Sigmoid colon (tissue), 7 donors: Measurements from ENCODE around the gene ZBTB38. TPM values are rescaled to one million over a fixed set of nuclear protein-coding genes. Genes with fewer than 3 reads are reported as not detected.

Source experiments
- DNase-seq: peaks from one replicate; pipeline ENCODE4 v3.0.0-alpha.2; 2019
- H3K27ac ChIP-seq, 4 donors: fragments of 200-600 bp; sonication (generic); one replicate each; pipeline ENCODE4 v1.5.1; 2016 to 2019; ENCODE audit warnings: mild to moderate bottlenecking in 1 of 4
- H3K27me3 ChIP-seq, 3 donors: fragments of 200-600 bp; sonication (generic); one replicate each; pipeline ENCODE4 v1.5.1; 2019; ENCODE audit warnings: mild to moderate bottlenecking in 1 of 3
- H3K36me3 ChIP-seq, 4 donors: fragments of 200-600 bp; sonication (generic); one replicate each; pipeline ENCODE4 v1.5.1; 2016 to 2019
- H3K4me1 ChIP-seq, 4 donors: fragments of 200-600 bp; sonication (generic); one replicate each; pipeline ENCODE4 v1.5.1; 2017 to 2019
- H3K4me3 ChIP-seq, 4 donors: fragments of 200-600 bp; sonication (generic); one replicate each; pipeline ENCODE4 v1.5.1; 2017 to 2019; ENCODE audit warnings: mild to moderate bottlenecking in 2 of 4, moderate library complexity in 1 of 4
- H3K9me3 ChIP-seq, 4 donors: fragments of 200-600 bp in 3 of 4; sonication (generic) in 3 of 4; one replicate each; pipeline versions ENCODE4 v1.5.1 to v1.6.1; 2013 to 2019
- EP300 ChIP-seq, 4 donors: sonication (generic); formaldehyde crosslinking; IDR thresholded peaks; one replicate each; pipeline ENCODE4 v1.6.1; 2017; ENCODE audit warnings: antibody characterized with exemption in 4 of 4
- POLR2A ChIP-seq, 2 donors: fragments of 450-650 bp; IDR thresholded peaks; one replicate each; pipeline ENCODE4 v1.6.1; 2016; ENCODE audit warnings: antibody characterized with exemption in 2 of 2, mild to moderate bottlenecking in 2 of 2, moderate library complexity in 2 of 2
- POLR2AphosphoS5 ChIP-seq, 4 donors: sonication (generic); formaldehyde crosslinking; IDR thresholded peaks; one replicate each; pipeline ENCODE4 v1.6.1; 2017; ENCODE audit warnings: antibody characterized with exemption in 4 of 4
- whole genome bisulfite sequencing, 2 donors: extraction: QIAGEN DNeasy Blood & Tissue Kit; methylation state at CpG; one replicate each; pipeline ENCODE4 v1.1.7; 2013; 5-methylcytosine and 5-hydroxymethylcytosine counted together
- intact Hi-C: fragments of 100-400 bp; cut with DNase I; formaldehyde crosslinking; loops from one replicate; pipeline ENCODE4 v1.15.1; 2023
- polyA plus RNA-seq, 3 donors: library from polyadenylated mRNA; stranded (reverse); fragments of 200-250 nt; gene quantifications; one replicate each; pipeline ENCODE4 v1.2.3, GENCODE V29; 2013
- total RNA-seq, 4 donors: library from RNA; depleted of rRNA; stranded (reverse); fragments of >200 nt; gene quantifications; one replicate each; pipeline ENCODE4 v1.1.0, GENCODE V29; 2016
- TF ChIP-seq, protein P1 (sequence below), 4 experiments: fragments of 450-650 bp in 3 of 4; fragments of 200-600 bp in 1 of 4; IDR thresholded peaks; one replicate each; pipeline ENCODE4 v1.5.1; 2016 to 2019; ENCODE audit warnings: antibody characterized with exemption in 4 of 4, mild to moderate bottlenecking in 3 of 4, moderate library complexity in 2 of 4
- donor health status: healthy with polysubstance abuse.
- donor health status: Bipolar disorder and iron deficiency.
- donor health status: healthy.

ZBTB38 gene
- total and polyA plus RNA-seq, 7 donors, result 16.8 to 178 (median 150) TPM

DNA sequence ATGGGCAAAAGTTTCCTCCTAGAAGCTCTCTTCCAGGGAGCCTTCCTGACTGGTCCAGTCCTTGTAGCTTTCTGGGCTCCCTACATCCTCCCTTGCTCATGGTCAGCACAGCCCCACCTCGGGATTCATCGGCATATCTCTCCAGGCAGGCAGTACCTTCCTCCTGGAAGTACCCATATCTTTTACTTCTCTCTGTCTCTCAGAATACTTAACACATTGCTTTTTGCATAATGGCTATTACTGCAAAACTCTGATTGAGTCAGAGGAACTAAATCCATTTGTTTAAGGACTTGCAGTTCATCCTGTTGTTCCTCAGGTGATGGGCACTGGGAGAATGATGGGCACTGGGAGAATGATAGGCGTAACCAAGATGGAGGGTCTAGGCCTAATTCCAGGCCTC is 13.8 kb upstream of the ZBTB38 start:
- Histone ChIP-seq H3K4me3 (no peak overlapping the region), H3K27me3 (no peaks in the 10 kb centered on the region), H3K4me1 (no peaks in the 10 kb centered on the region), H3K9me3 (no peaks in the 10 kb centered on the region), H3K36me3 (no peaks in the 10 kb centered on the region), H3K27ac (no peak overlapping the region)
- TF ChIP-seq, protein P1, sequence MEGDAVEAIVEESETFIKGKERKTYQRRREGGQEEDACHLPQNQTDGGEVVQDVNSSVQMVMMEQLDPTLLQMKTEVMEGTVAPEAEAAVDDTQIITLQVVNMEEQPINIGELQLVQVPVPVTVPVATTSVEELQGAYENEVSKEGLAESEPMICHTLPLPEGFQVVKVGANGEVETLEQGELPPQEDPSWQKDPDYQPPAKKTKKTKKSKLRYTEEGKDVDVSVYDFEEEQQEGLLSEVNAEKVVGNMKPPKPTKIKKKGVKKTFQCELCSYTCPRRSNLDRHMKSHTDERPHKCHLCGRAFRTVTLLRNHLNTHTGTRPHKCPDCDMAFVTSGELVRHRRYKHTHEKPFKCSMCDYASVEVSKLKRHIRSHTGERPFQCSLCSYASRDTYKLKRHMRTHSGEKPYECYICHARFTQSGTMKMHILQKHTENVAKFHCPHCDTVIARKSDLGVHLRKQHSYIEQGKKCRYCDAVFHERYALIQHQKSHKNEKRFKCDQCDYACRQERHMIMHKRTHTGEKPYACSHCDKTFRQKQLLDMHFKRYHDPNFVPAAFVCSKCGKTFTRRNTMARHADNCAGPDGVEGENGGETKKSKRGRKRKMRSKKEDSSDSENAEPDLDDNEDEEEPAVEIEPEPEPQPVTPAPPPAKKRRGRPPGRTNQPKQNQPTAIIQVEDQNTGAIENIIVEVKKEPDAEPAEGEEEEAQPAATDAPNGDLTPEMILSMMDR (IDR thresholded peaks at IDR 0.05), result no peak
- TF ChIP-seq EP300 (IDR thresholded peaks at IDR 0.05) (no peak), POLR2A (IDR thresholded peaks at IDR 0.05) (no peak), POLR2AphosphoS5 (IDR thresholded peaks at IDR 0.05) (no peak)
- 97 to 98% methylated on average over 3 of the region's 3 CpGs for WGBS, 2 donors
- DNase-seq, result no peak
- intact Hi-C loops, result loop anchor here (5.0 kb wide), 1 partner anchor 203 kb away; no protein-coding TSS in a partner anchor

DNA sequence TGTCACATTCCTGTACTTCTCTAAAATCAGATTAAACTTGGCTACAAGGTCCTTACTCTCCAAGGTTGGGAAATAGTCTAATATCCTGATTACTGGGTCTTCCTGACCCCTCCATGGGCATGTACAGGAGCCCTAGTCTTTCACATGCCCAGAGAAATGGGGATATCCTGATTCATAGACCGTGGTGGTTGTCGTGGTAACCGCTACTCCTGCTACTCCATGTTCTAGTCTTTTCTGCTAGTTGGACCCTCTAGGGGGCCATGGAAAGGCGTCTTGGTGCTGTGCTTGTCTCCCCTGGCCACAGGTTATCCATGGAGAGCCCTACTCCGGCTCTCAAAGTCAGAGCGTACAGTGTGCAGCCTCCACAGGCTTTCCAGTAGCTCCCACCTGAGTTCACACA is 13.1 kb upstream of the ZBTB38 start:
- 89 to 93% methylated on average over 6 of the region's 6 CpGs for WGBS, 2 donors
- no peak for DNase-seq
- H3K27me3 ChIP-seq, result no peaks in the 10 kb centered on the region
- H3K36me3 ChIP-seq, result no peaks in the 10 kb centered on the region
- H3K4me1 ChIP-seq, result no peaks in the 10 kb centered on the region
- no peaks in the 10 kb centered on the region for H3K9me3 ChIP-seq
- TF ChIP-seq EP300 (IDR thresholded peaks at IDR 0.05), result no peak
- TF ChIP-seq POLR2AphosphoS5 (IDR thresholded peaks at IDR 0.05), result no peak
- no peak for TF ChIP-seq POLR2A (IDR thresholded peaks at IDR 0.05)
- TF ChIP-seq, protein P1 (IDR thresholded peaks at IDR 0.05), result no peak
- no peak overlapping the region for H3K4me3 ChIP-seq
- no peak overlapping the region for H3K27ac ChIP-seq
- intact Hi-C loops, result no loop called here

DNA sequence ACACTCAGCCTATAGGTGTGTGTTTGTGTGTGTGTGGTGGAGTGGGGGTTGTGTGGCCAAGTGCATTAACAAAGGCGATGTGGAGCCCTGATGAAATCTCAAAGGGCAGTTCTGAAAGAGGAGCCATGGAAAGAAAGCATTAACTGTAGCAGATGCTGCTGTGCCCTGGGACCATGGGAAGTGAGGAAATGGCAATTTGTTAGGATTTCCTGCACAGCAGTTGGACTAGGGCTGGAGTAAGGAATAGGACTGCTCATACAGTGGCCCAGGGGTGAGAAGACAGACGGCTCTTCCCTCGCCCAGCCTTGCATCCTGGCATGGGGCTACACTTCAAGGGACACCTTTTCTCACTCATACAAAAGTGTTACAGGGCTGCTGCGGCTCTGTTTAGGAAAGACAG is 12.3 kb upstream of the ZBTB38 start:
- Histone ChIP-seq H3K4me3 (no peak overlapping the region), H3K4me1 (peaks cover 0 to 2% (median under 1%) of the 10 kb centered on the region in 4 donors), H3K9me3 (no peaks in the 10 kb centered on the region), H3K36me3 (no peaks in the 10 kb centered on the region), H3K27me3 (no peaks in the 10 kb centered on the region), H3K27ac (no peak overlapping the region)
- TF ChIP-seq, protein P1 (IDR thresholded peaks at IDR 0.05), result no peak
- TF ChIP-seq POLR2A (IDR thresholded peaks at IDR 0.05) (no peak), POLR2AphosphoS5 (IDR thresholded peaks at IDR 0.05) (no peak), EP300 (IDR thresholded peaks at IDR 0.05) (no peak)
- WGBS, 2 donors, result 86 to 92% methylated on average over 4 of the region's 4 CpGs
- no peak for DNase-seq
- intact Hi-C loops, result no loop called here

DNA sequence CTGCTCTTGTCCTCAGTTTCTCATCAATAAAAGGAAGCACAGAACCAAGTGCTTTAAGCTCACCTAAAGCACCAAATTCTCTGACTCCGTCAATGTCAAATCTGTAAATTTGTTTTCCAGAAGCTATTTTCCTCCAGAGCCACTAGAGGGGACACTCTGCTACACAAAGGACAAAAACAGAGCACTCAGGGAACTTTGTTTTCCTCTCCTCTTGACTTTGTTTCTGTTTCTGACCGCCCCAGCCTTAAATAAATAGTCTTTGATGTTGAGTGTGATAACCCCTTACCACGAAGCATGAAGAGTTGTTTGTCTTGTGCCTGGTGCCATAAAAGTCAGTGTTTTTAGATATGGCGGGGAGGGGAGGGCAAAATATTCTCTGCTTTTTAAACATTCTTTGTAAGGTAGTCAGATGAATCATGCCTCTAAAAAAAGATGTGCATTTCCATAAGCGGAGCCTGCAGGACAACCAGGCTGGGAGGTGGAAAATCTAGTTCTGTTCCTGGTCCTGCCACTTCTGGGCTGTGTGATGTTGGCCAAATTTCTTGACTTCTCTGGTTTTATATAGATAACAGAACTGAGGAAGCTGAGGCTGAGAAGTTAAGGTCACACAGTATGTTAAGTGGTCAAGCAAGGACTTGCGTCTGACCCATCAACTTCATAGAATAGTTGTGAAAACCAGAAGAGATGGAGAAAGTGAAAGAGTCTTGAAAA is 7.3 kb upstream of the ZBTB38 start:
- H3K36me3 ChIP-seq, result no peaks in the 10 kb centered on the region
- peak overlapping the region in 2 of 4 donors; percentile 6 to 28 for H3K4me3 ChIP-seq
- no peak for TF ChIP-seq EP300 (IDR thresholded peaks at IDR 0.05)
- TF ChIP-seq, protein P1 (IDR thresholded peaks at IDR 0.05), result peak; percentile 61 to 87 (median 76)
- no peak for TF ChIP-seq POLR2A (IDR thresholded peaks at IDR 0.05)
- TF ChIP-seq POLR2AphosphoS5 (IDR thresholded peaks at IDR 0.05), result peak in 2 of 4 donors; percentile 7 to 21
- 14 to 23% methylated on average over 6 of the region's 6 CpGs for WGBS, 2 donors
- H3K4me1 ChIP-seq, result peaks cover 0 to 16% (median 15%) of the 10 kb centered on the region in 4 donors
- H3K27me3 ChIP-seq, result no peaks in the 10 kb centered on the region
- intact Hi-C loops, result loop anchor here (1.0 to 2.0 kb wide), 2 partner anchors 50 to 94 kb away; no protein-coding TSS in a partner anchor
- H3K9me3 ChIP-seq, result no peaks in the 10 kb centered on the region
- no peak for DNase-seq
- peak overlapping the region; percentile 42 to 70 (median 63) for H3K27ac ChIP-seq
